CD4-positive, CD25-positive, alpha-beta regulatory T cell (primary cell): ENCODE measurements around the gene PTCD2. TPM values are rescaled to one million over a fixed set of nuclear protein-coding genes. Genes with fewer than 3 reads are reported as not detected.
"Not testable (repeated sequence)": the region's sequence is repeated elsewhere in the genome, so short reads cannot be mapped to it uniquely, and the experiment has no call there.

ENCODE experiments used
- ATAC-seq, 2 donors: fragments of 150-1000 bp; cut with Tn5 transposase; one replicate each; pipeline ENCODE4 v1.10.0; 2021; ENCODE audit warnings: low read depth in 2 of 2, moderate number of reproducible peaks in 2 of 2, moderate library complexity in 1 of 2
- DNase-seq, 3 donors: peaks; one replicate each; pipeline versions ENCODE4 v3.0.0 to v3.0.0-alpha.2; 2012 to 2022; ENCODE audit warnings: mixed read lengths in 1 of 3
- H3K27ac ChIP-seq: one replicate; pipeline ENCODE4 v1.7.0; 2013; ENCODE audit warnings: mild to moderate bottlenecking, low read length; ENCODE audit not compliant: insufficient read depth, poor library complexity, severe bottlenecking
- H3K27me3 ChIP-seq: one replicate; pipeline ENCODE4 v1.7.0; 2013; ENCODE audit warnings: low read length; ENCODE audit not compliant: control insufficient read depth, insufficient read depth
- H3K36me3 ChIP-seq: one replicate; pipeline ENCODE4 v1.7.0; 2013; ENCODE audit warnings: mild to moderate bottlenecking, low read length, moderate library complexity; ENCODE audit not compliant: control insufficient read depth, insufficient read depth
- H3K4me1 ChIP-seq: 2 replicates; pipeline ENCODE4 v1.7.0; 2013; ENCODE audit warnings: mild to moderate bottlenecking, low read length; ENCODE audit not compliant: insufficient read depth, control insufficient read depth, poor library complexity, severe bottlenecking
- H3K4me3 ChIP-seq: one replicate; pipeline ENCODE4 v1.7.0; 2013; ENCODE audit warnings: low read depth, mild to moderate bottlenecking, low read length, moderate library complexity
- H3K9me3 ChIP-seq, 2 experiments: 1 replicate in 1 of 2; 2 replicates in 1 of 2; pipeline ENCODE4 v1.7.0; 2013; ENCODE audit warnings: low read length in 2 of 2, mild to moderate bottlenecking in 1 of 2, moderate library complexity in 1 of 2; ENCODE audit not compliant: control insufficient read depth in 2 of 2
- H3K27ac Mint-ChIP-seq, 3 donors: one replicate each; pipeline ENCODE4 v1.8.0; 2020 to 2022; ENCODE audit warnings: mild to moderate bottlenecking in 3 of 3, mixed read lengths in 3 of 3, moderate library complexity in 2 of 3
- H3K27me3 Mint-ChIP-seq: one replicate; pipeline ENCODE4 v1.8.0; 2022; ENCODE audit warnings: mild to moderate bottlenecking, mixed read lengths
- H3K36me3 Mint-ChIP-seq: one replicate; pipeline ENCODE4 v1.8.0; 2020; ENCODE audit warnings: mixed read lengths
- H3K4me1 Mint-ChIP-seq, 4 donors: one replicate each; pipeline ENCODE4 v1.8.0; 2020 to 2022; ENCODE audit warnings: mixed read lengths in 4 of 4, mild to moderate bottlenecking in 1 of 4
- H3K4me3 Mint-ChIP-seq, 4 donors: one replicate each; pipeline ENCODE4 v1.8.0; 2020 to 2022; ENCODE audit warnings: mild to moderate bottlenecking in 4 of 4, mixed read lengths in 4 of 4, moderate library complexity in 3 of 4
- H3K9me3 Mint-ChIP-seq, 7 donors: one replicate each; pipeline ENCODE4 v1.8.0; 2020 to 2022; ENCODE audit warnings: mixed read lengths in 7 of 7, mild to moderate bottlenecking in 3 of 7, moderate library complexity in 2 of 7
- polyA plus RNA-seq, 4 donors: library from polyadenylated mRNA; unstranded; fragments of 300-500 nt; fragmentation: Illumina TruSeq; gene quantifications; one replicate each; pipeline ENCODE4 v1.2.3, GENCODE V29; 2021
- total RNA-seq: library from RNA; stranded (reverse); gene quantifications from one replicate; pipeline ENCODE4 v1.2.3, GENCODE V29; 2022

The PTCD2 gene
- total and polyA plus RNA-seq, 5 donors from 2014 or later: 3.4 to 6.5 (median 5.5) TPM

DNA sequence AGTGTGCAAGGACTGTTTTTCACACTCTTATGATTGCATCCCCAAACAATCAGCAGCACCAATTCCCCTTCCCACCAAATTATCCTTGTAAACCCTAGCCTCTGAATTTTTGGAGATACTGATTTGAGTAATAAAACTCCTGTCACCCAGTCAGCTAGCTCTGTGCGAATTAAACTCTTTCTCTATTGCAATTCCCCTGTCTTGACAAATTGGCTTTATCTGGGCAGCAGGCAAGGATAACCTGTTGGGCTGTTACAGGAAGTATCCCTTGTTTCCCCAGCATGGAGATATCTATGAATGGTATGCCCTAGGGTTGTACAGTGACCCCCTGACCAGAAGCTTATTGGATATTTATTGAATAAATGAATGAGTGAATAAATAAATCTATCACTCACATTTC is 80.8 kb downstream of the PTCD2 start:
- H3K9me3 ChIP-seq: peaks cover 15 to 20% of the 10 kb centered on the region in 2 experiments
- Mint-ChIP-seq H3K27ac (no peak overlapping the region), H3K4me1 (no peaks in the 10 kb centered on the region), H3K4me3 (no peak overlapping the region), H3K27me3 (no peaks in the 10 kb centered on the region), H3K36me3 (no peaks in the 10 kb centered on the region), H3K9me3 (peaks cover 0 to 23% (median 6%) of the 10 kb centered on the region in 7 donors)
- no peaks in the 10 kb centered on the region for H3K4me1 ChIP-seq
- H3K27me3 ChIP-seq: no peaks in the 10 kb centered on the region
- H3K36me3 ChIP-seq: no peaks in the 10 kb centered on the region
- H3K4me3 ChIP-seq: no peak overlapping the region
- H3K27ac ChIP-seq: no peak overlapping the region
- DNase-seq: no peak
- no peak for ATAC-seq

DNA sequence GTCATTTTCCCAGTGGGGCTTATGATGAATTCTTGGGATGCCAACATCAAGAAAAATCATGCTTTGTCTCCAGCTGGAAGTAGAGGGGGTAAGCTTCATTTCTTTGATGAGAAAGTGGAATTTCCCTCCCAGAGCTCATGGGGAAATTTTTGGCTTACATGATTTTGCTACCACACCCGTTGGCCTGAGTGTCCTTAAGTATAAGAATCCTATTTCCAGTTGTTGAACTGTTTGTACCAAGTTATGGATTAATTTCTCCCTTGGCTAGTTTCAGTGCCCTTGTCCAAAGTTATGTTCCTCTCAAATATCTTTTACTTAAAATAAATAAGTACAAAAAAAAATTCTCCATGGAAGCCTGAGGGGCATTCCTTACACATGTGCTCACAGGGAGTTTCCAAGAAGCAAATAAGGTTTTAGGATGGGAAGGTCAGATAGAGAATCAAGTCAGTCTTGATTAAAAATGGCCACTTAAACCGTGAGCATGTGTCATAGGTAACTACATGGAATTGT is 82.3 kb downstream of the PTCD2 start:
- Mint-ChIP-seq H3K4me1 (no peaks in the 10 kb centered on the region), H3K27me3 (no peaks in the 10 kb centered on the region), H3K9me3 (peaks cover 0 to 23% (median 6%) of the 10 kb centered on the region in 7 donors), H3K36me3 (no peaks in the 10 kb centered on the region), H3K4me3 (no peak overlapping the region), H3K27ac (no peak overlapping the region)
- no peak overlapping the region for H3K4me3 ChIP-seq
- DNase-seq (no peak), ATAC-seq (no peak)
- H3K9me3 ChIP-seq: peaks cover 15 to 20% of the 10 kb centered on the region in 2 experiments
- no peaks in the 10 kb centered on the region for H3K27me3 ChIP-seq
- no peaks in the 10 kb centered on the region for H3K4me1 ChIP-seq
- no peaks in the 10 kb centered on the region for H3K36me3 ChIP-seq
- no peak overlapping the region for H3K27ac ChIP-seq

DNA sequence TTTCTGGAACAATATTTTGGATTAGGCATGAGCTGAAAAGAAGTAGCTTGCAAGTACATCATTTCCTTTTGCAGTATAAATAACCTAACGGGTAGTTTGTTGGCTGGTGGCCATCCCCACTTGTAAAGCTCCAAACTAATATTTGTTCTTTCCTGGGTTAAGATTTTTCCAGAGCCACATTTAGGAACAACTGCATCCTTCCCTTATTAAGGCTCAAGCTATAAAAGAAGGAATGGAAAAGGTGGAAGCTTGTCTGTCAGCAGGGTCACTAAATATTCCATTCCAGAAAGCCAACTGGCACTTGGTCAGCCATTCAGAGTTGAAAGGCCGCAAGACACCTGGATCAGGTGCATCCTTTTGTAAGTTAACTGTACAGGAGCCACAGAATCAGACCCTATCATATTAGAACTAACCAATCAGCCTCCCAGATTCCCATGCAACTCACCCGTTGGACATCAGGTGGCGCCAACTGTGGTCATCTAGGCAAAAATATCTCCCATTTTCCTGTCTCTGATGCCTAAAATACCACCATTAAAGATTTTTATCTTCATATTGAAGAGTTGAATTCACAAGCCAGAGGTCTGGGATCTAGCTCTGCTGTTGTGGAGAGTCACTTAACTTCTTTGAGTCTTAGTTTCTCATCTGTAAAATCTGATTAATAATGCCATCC is 82.9 kb downstream of the PTCD2 start:
- DNase-seq (no peak), ATAC-seq (no peak)
- Mint-ChIP-seq H3K4me3 (no peak overlapping the region), H3K27ac (no peak overlapping the region), H3K27me3 (no peaks in the 10 kb centered on the region), H3K4me1 (no peaks in the 10 kb centered on the region), H3K9me3 (peaks cover 0 to 23% (median 6%) of the 10 kb centered on the region in 7 donors), H3K36me3 (no peaks in the 10 kb centered on the region)
- Histone ChIP-seq H3K4me1 (no peaks in the 10 kb centered on the region), H3K27me3 (no peaks in the 10 kb centered on the region), H3K4me3 (no peak overlapping the region), H3K27ac (no peak overlapping the region), H3K36me3 (no peaks in the 10 kb centered on the region), H3K9me3 (peaks cover 15 to 20% of the 10 kb centered on the region in 2 experiments)

- H3K4me1 Mint-ChIP-seq, H3K27me3 Mint-ChIP-seq, H3K4me1 ChIP-seq, H3K4me3 ChIP-seq, ATAC-seq, H3K27ac ChIP-seq, H3K36me3 ChIP-seq, H3K36me3 Mint-ChIP-seq, H3K27me3 ChIP-seq, H3K4me3 Mint-ChIP-seq, H3K27ac Mint-ChIP-seq, DNase-seq: not testable (repeated sequence)
- H3K9me3 Mint-ChIP-seq: peaks cover 0 to 20% (median 4%) of the 10 kb centered on the region in 7 donors
- H3K9me3 ChIP-seq: peaks cover 15 to 20% of the 10 kb centered on the region in 2 experiments
These were observed 84.6 kb downstream of the PTCD2 start for GRCh38 chr5:72404771-72405170.

DNA sequence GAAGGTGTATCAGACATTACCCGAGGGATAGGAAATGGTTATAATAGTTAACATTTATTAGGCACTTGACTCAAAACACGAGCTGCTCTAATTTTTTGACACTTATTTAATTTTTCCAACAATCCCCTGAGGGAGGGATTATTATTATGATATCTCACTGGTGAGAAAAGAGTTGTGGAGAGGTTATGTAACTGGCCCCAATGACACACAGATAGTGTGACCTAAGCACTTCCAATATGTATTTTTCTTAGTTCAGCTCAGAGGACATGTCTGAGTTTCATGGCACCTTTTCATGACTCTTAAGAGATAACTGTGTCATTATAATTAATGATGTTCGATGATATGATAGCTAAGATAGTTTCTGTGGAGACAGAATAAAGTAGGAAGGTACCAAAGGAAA is 86.9 kb downstream of the PTCD2 start:
- Mint-ChIP-seq H3K27me3 (peaks cover 6% of the 10 kb centered on the region), H3K4me1 (no peaks in the 10 kb centered on the region), H3K27ac (no peak overlapping the region), H3K4me3 (no peak overlapping the region), H3K36me3 (no peaks in the 10 kb centered on the region), H3K9me3 (peaks cover 0 to 4% (median 2%) of the 10 kb centered on the region in 7 donors)
- Histone ChIP-seq H3K4me3 (no peak overlapping the region), H3K27ac (no peak overlapping the region), H3K36me3 (no peaks in the 10 kb centered on the region), H3K27me3 (no peaks in the 10 kb centered on the region), H3K9me3 (peaks cover 3 to 5% of the 10 kb centered on the region in 2 experiments), H3K4me1 (no peaks in the 10 kb centered on the region)
- ATAC-seq: no peak
- no peak for DNase-seq

DNA sequence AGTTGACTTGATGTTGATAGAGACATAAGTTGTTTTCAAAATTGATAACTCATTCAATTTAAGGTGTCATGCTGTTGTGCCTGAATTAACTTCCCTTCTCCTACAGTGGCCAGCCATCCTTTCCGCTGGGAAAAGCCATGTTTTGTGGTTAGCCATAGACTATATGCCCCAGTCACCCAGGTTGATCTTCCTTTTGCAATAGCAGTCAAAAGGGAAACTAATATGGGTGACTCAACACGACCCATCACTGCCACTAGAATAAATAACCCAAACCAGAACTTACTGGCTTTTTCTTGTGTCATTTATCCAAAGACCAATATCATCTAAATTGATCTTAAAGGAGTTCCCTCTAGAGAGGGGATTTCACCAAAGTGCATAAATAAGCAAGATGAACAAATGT is 87.4 kb downstream of the PTCD2 start:
- Histone ChIP-seq H3K4me3 (no peak overlapping the region), H3K36me3 (no peaks in the 10 kb centered on the region), H3K27me3 (no peaks in the 10 kb centered on the region), H3K27ac (no peak overlapping the region), H3K4me1 (no peaks in the 10 kb centered on the region), H3K9me3 (peaks cover 0 to under 1% of the 10 kb centered on the region in 2 experiments)
- DNase-seq (no peak), ATAC-seq (no peak)
- H3K9me3 Mint-ChIP-seq: peaks cover 0 to 4% (median 0%) of the 10 kb centered on the region in 7 donors
- H3K4me3 Mint-ChIP-seq: no peak overlapping the region
- H3K36me3 Mint-ChIP-seq: no peaks in the 10 kb centered on the region
- H3K27ac Mint-ChIP-seq: no peak overlapping the region
- H3K4me1 Mint-ChIP-seq: no peaks in the 10 kb centered on the region
- peaks cover 6% of the 10 kb centered on the region for H3K27me3 Mint-ChIP-seq

- Histone ChIP-seq H3K27me3 (peaks cover 3% of the 10 kb centered on the region), H3K4me3 (no peak overlapping the region), H3K9me3 (no peaks in the 10 kb centered on the region), H3K36me3 (no peaks in the 10 kb centered on the region), H3K4me1 (no peaks in the 10 kb centered on the region), H3K27ac (no peak overlapping the region)
- Mint-ChIP-seq H3K9me3 (peaks cover 0 to 4% (median 0%) of the 10 kb centered on the region in 7 donors), H3K4me1 (no peaks in the 10 kb centered on the region), H3K36me3 (no peaks in the 10 kb centered on the region), H3K27me3 (peaks cover 6% of the 10 kb centered on the region), H3K4me3 (no peak overlapping the region), H3K27ac (no peak overlapping the region)
- DNase-seq (no peak), ATAC-seq (no peak)
These were observed 88.0 kb downstream of the PTCD2 start for GRCh38 chr5:72408127-72408526.

DNA sequence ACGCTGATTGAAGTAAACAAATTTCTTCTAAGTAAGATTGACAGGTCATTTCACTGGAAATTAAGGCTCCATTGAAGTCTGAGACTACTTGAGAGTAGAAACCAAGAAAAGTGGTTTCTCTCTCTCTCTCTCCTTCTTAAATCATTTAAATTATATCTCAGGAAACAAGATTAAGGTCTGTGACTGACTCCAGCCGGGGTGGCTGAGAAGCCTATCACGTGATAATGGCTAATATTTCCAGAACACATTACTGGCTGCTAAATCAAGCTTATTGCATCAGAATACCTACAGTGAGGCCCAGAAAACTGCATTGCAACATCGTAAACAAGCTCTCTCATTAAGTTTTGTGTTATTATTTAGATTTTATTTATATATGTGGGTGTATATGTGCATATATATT is 88.4 kb downstream of the PTCD2 start:
- DNase-seq: no peak
- no peaks in the 10 kb centered on the region for H3K9me3 ChIP-seq
- no peaks in the 10 kb centered on the region for H3K36me3 Mint-ChIP-seq

More for the DNA sequence above, 88.4 kb downstream of the PTCD2 start:
- no peaks in the 10 kb centered on the region for H3K4me1 Mint-ChIP-seq
- Histone ChIP-seq H3K4me1 (no peaks in the 10 kb centered on the region), H3K27me3 (peaks cover 3% of the 10 kb centered on the region), H3K36me3 (no peaks in the 10 kb centered on the region), H3K4me3 (no peak overlapping the region), H3K27ac (no peak overlapping the region)
- H3K9me3 Mint-ChIP-seq: peaks cover 0 to 4% (median 0%) of the 10 kb centered on the region in 7 donors
- peaks cover 6% of the 10 kb centered on the region for H3K27me3 Mint-ChIP-seq
- no peak overlapping the region for H3K4me3 Mint-ChIP-seq
- H3K27ac Mint-ChIP-seq: no peak overlapping the region
- no peak for ATAC-seq
